GM23338 (cell line): Measurements from ENCODE around the gene KPNA6. TPM values are rescaled to one million over a fixed set of nuclear protein-coding genes. Genes with fewer than 3 reads are reported as not detected.

Experiments used
- ATAC-seq: fragments of 200-7000 bp; cut with Tn5 transposase; 3 replicates; pipeline ENCODE4 v1.9.1; 2020
- DNase-seq: peaks from one replicate; pipeline ENCODE4 v3.0.0-alpha.2; 2015; ENCODE audit warnings: low spot score
- H2AFZ ChIP-seq: fragments of 200-600 bp; sonication (generic); 2 replicates; pipeline ENCODE4 v1.8.0; 2016; ENCODE audit warnings: antibody characterized with exemption, mild to moderate bottlenecking, moderate library complexity
- H3F3A ChIP-seq: fragments of 200-600 bp; sonication (generic); replicated peaks from 2 replicates; pipeline ENCODE4 v1.8.0; 2017; ENCODE audit warnings: antibody characterized with exemption, mixed run types, low read depth
- H3K27ac ChIP-seq: fragments of 200-600 bp; sonication (generic); 2 replicates; pipeline ENCODE4 v1.6.1; 2016; ENCODE audit warnings: low read depth
- H3K27me3 ChIP-seq: fragments of 200-600 bp; sonication (generic); 2 replicates; pipeline ENCODE4 v1.8.0; 2016; ENCODE audit warnings: mild to moderate bottlenecking, mixed run types, moderate library complexity; ENCODE audit not compliant: insufficient read depth
- H3K36me3 ChIP-seq: fragments of 200-600 bp; sonication (generic); 2 replicates; pipeline ENCODE4 v1.8.0; 2016; ENCODE audit warnings: mild to moderate bottlenecking; ENCODE audit not compliant: insufficient read depth
- H3K4me1 ChIP-seq: fragments of 200-600 bp; sonication (generic); 2 replicates; pipeline ENCODE4 v1.8.0; 2016; ENCODE audit warnings: mild to moderate bottlenecking, moderate library complexity; ENCODE audit not compliant: insufficient read depth
- H3K4me2 ChIP-seq: fragments of 200-600 bp; sonication (generic); 2 replicates; pipeline ENCODE4 v1.7.1; 2017; ENCODE audit warnings: mixed run types
- H3K4me3 ChIP-seq: fragments of 200-600 bp; sonication (generic); 2 replicates; pipeline ENCODE4 v1.6.1; 2016; ENCODE audit warnings: mixed run types
- H3K79me2 ChIP-seq: fragments of 200-600 bp; sonication (generic); replicated peaks from 2 replicates; pipeline ENCODE4 v1.8.0; 2017; ENCODE audit warnings: mild to moderate bottlenecking; ENCODE audit not compliant: insufficient read depth
- H3K9me2 ChIP-seq: fragments of 200-600 bp; sonication (generic); 2 replicates; pipeline ENCODE4 v1.8.0; 2017; ENCODE audit not compliant: insufficient read depth
- H4K20me1 ChIP-seq: fragments of 200-600 bp; sonication (generic); replicated peaks from 2 replicates; pipeline ENCODE4 v1.8.0; 2017; ENCODE audit warnings: mild to moderate bottlenecking; ENCODE audit not compliant: insufficient read depth
- H3K27ac Mint-ChIP-seq: 2 replicates; pipeline ENCODE4 v1.8.0; 2020; ENCODE audit warnings: inconsistent platforms, mild to moderate bottlenecking, moderate library complexity, mixed read lengths
- H3K27me3 Mint-ChIP-seq: 3 replicates; pipeline ENCODE4 v1.8.0; 2022; ENCODE audit warnings: low read depth, mild to moderate bottlenecking, moderate library complexity, mixed read lengths, inconsistent platforms; ENCODE audit not compliant: insufficient read depth, poor library complexity
- H3K36me3 Mint-ChIP-seq: 3 replicates; pipeline ENCODE4 v1.8.0; 2021; ENCODE audit warnings: low read depth, mild to moderate bottlenecking, inconsistent platforms, moderate library complexity, mixed read lengths
- H3K4me1 Mint-ChIP-seq: 3 replicates; pipeline ENCODE4 v1.8.0; 2020; ENCODE audit warnings: mild to moderate bottlenecking, inconsistent platforms, mixed read lengths
- H3K4me3 Mint-ChIP-seq: 3 replicates; pipeline ENCODE4 v1.8.0; 2021; ENCODE audit warnings: moderate library complexity, mild to moderate bottlenecking, inconsistent platforms, mixed read lengths
- H3K9me3 Mint-ChIP-seq: 3 replicates; pipeline ENCODE4 v1.8.0; 2020; ENCODE audit warnings: moderate library complexity, mild to moderate bottlenecking, inconsistent platforms, mixed read lengths
- CREB1 ChIP-seq: fragments of 250-450 bp; sonication (Bioruptor Pico); IDR thresholded peaks from 2 replicates; pipeline ENCODE4 v1.5.0; 2020; ENCODE audit warnings: low read depth, mild to moderate bottlenecking, moderate library complexity
- CTCF ChIP-seq, 2 experiments: fragments of 200-600 bp in 1 of 2; sonication (generic) in 1 of 2; conservative IDR thresholded peaks; 2 replicates each; pipeline versions ENCODE4 v1.5.1 to v1.6.1; 2016 to 2017; ENCODE audit warnings: antibody characterized with exemption in 2 of 2, low read depth in 2 of 2, mild to moderate bottlenecking in 2 of 2, moderate library complexity in 1 of 2
- EZH2 ChIP-seq: fragments of 200-600 bp; sonication (generic); IDR thresholded peaks from one replicate; pipeline ENCODE4 v1.8.0; 2017; ENCODE audit warnings: antibody characterized with exemption, mild to moderate bottlenecking, low read depth; ENCODE audit not compliant: unreplicated experiment
- EZH2phosphoT487 ChIP-seq: fragments of 200-600 bp; sonication (generic); IDR thresholded peaks from one replicate; pipeline ENCODE4 v1.8.1; 2018; ENCODE audit warnings: antibody characterized with exemption; ENCODE audit not compliant: unreplicated experiment
- JUNB ChIP-seq: IDR thresholded peaks from one replicate; pipeline ENCODE4 v1.6.1; 2016; ENCODE audit warnings: antibody characterized with exemption; ENCODE audit not compliant: unreplicated experiment
- NANOG ChIP-seq: IDR thresholded peaks from 2 replicates; pipeline ENCODE4 v1.6.1; 2016; ENCODE audit warnings: antibody characterized with exemption, borderline replicate concordance
- POLR2AphosphoS5 ChIP-seq: IDR thresholded peaks from 2 replicates; pipeline ENCODE4 v1.6.1; 2016; ENCODE audit warnings: antibody characterized with exemption, low read depth
- REST ChIP-seq: IDR thresholded peaks from one replicate; pipeline ENCODE4 v1.6.1; 2018; ENCODE audit warnings: antibody characterized with exemption; ENCODE audit not compliant: unreplicated experiment
- ZNF114 ChIP-seq: fragments of 250-450 bp; sonication (Bioruptor Pico); IDR thresholded peaks from 2 replicates; pipeline ENCODE4 v1.5.0; 2020; ENCODE audit warnings: mild to moderate bottlenecking, moderate library complexity
- ZNF331 ChIP-seq: fragments of 250-450 bp; sonication (Bioruptor Pico); IDR thresholded peaks from 2 replicates; pipeline ENCODE4 v1.5.0; 2020; ENCODE audit warnings: low read depth, mild to moderate bottlenecking, moderate library complexity
- polyA plus RNA-seq: library from polyadenylated mRNA; unstranded; fragments of >200 nt; fragmentation: Nextera tagmentation; extraction: Ambion mirVana; gene quantifications from 2 replicates; pipeline ENCODE4 v1.2.1, GENCODE V29; 2016
- total RNA-seq: library from RNA; depleted of rRNA; stranded (reverse); fragments of >200 nt; shearing (Covaris generic); gene quantifications from 2 replicates; pipeline ENCODE4 v1.2.3, GENCODE V29; 2014

Gene KPNA6
- total and polyA plus RNA-seq, 2 experiments from 2014 or later = 28.6 to 72.2 TPM

GRCh38 chr1:32172621-32173245 lies 64.9 kb downstream of the KPNA6 start (continued):
- TF ChIP-seq CTCF (conservative IDR thresholded peaks at IDR 0.05; ENCODE audit: low read depth in 2 of 2) (no peak), NANOG (no peak), ZNF114 (no peak), EZH2 (no peak), JUNB (no peak), REST (no peak), CREB1 (no peak), POLR2AphosphoS5 (no peak)

- Histone ChIP-seq H4K20me1 (peaks cover 20% of the 10 kb centered on the region), H3K4me1 (peaks cover 30% of the 10 kb centered on the region), H3F3A (peaks cover 34% of the 10 kb centered on the region), H3K4me3 (peak overlapping the region; percentile 93), H3K27ac (peak overlapping the region; percentile 96), H3K79me2 (peaks cover 31% of the 10 kb centered on the region), H3K27me3 (no peaks in the 10 kb centered on the region), H3K36me3 (peaks cover 8% of the 10 kb centered on the region), H3K9me2 (no peaks in the 10 kb centered on the region), H2AFZ (peak overlapping the region; percentile 94), H3K4me2 (peak overlapping the region; percentile 97)
- peaks cover 32% of the 10 kb centered on the region for H3K4me1 Mint-ChIP-seq
- peak overlapping the region; percentile 95 for H3K4me3 Mint-ChIP-seq
- H3K27ac Mint-ChIP-seq = peak overlapping the region; percentile 89
- H3K27me3 Mint-ChIP-seq = peaks cover 14% of the 10 kb centered on the region
- H3K9me3 Mint-ChIP-seq = no peaks in the 10 kb centered on the region
- DNase-seq = no peak
- TF ChIP-seq EZH2 = no peak
- H3K36me3 Mint-ChIP-seq = peaks cover 33% of the 10 kb centered on the region
- ATAC-seq = no peak
These were observed 70.7 kb downstream of the KPNA6 start for GRCh38 chr1:32178380-32179192.

GRCh38 chr1:32179193-32179442 lies 71.3 kb downstream of the KPNA6 start:
- peak overlapping the region; percentile 94 for H2AFZ ChIP-seq
- H3K4me3 Mint-ChIP-seq = peak overlapping the region; percentile 95
- no peaks in the 10 kb centered on the region for H3K27me3 ChIP-seq
- H3K36me3 ChIP-seq = peaks cover 12% of the 10 kb centered on the region
- H3K27ac Mint-ChIP-seq = peak overlapping the region; percentile 89
- H3K4me3 ChIP-seq = peak overlapping the region; percentile 93
- DNase-seq (no peak), ATAC-seq (peak; percentile 28)
- H3F3A ChIP-seq = peaks cover 34% of the 10 kb centered on the region
- peaks cover 36% of the 10 kb centered on the region for H3K4me1 Mint-ChIP-seq
- H3K4me1 ChIP-seq = peaks cover 30% of the 10 kb centered on the region
- peaks cover 36% of the 10 kb centered on the region for H3K79me2 ChIP-seq
- H3K9me2 ChIP-seq = no peaks in the 10 kb centered on the region
- peak overlapping the region; percentile 97 for H3K4me2 ChIP-seq
- H3K9me3 Mint-ChIP-seq = no peaks in the 10 kb centered on the region
- peaks cover 38% of the 10 kb centered on the region for H3K36me3 Mint-ChIP-seq
- peak overlapping the region; percentile 96 for H3K27ac ChIP-seq
- peaks cover 14% of the 10 kb centered on the region for H3K27me3 Mint-ChIP-seq
- H4K20me1 ChIP-seq = peaks cover 20% of the 10 kb centered on the region
- TF ChIP-seq REST (no peak), JUNB (no peak), ZNF331 (CRISPR knock-in tag) (no peak), CREB1 (no peak), EZH2 (no peak), EZH2phosphoT487 (no peak), POLR2AphosphoS5 (no peak), CTCF (conservative IDR thresholded peaks at IDR 0.05; ENCODE audit: low read depth in 2 of 2) (no peak)
